PC-3 (cell line): ENCODE results near the gene TMEM164. TPM values are rescaled to one million over a fixed set of nuclear protein-coding genes. Genes with fewer than 3 reads are reported as not detected.
A peak's percentile ranks its signal among the peaks of the same experiment; 100 is the strongest.

Source experiments
- ATAC-seq: fragments of 200-7000 bp; cut with Tn5 transposase; 2 replicates; pipeline ENCODE4 v1.9.1; 2020; ENCODE audit warnings: mild to moderate bottlenecking, moderate library complexity
- BruUV-seq: library from RNA; stranded (reverse); fragments of 400-500 nt; replicated peaks from 2 replicates; lab custom pipeline; 2021; lab: Mats Ljungman, UMichigan
- CTCF ChIA-PET: fragments of 300-600 bp; sonication (Branson Sonifier 250); formaldehyde crosslinking; loops from one replicate; lab custom pipeline; 2022; ENCODE audit warnings: antibody characterized with exemption; lab: Charles Lee
- POLR2A ChIA-PET: fragments of 300-600 bp; sonication (Branson Sonifier 250); formaldehyde crosslinking; loops from one replicate; lab custom pipeline; 2022; ENCODE audit warnings: antibody characterized with exemption; ENCODE audit not compliant: unreplicated experiment; lab: Charles Lee
- DNase-seq: peaks from one replicate; pipeline ENCODE4 v3.0.0-alpha.2; 2015
- H2AFZ ChIP-seq: fragments of 300-600 bp; sonication (generic); 2 replicates; pipeline ENCODE4 v1.6.0; 2016; ENCODE audit warnings: antibody characterized with exemption, low read length
- H3F3A ChIP-seq: fragments of 300-600 bp; sonication (generic); one replicate; pipeline ENCODE4 v1.6.0; 2017; ENCODE audit warnings: antibody characterized with exemption, low read length, control low read depth, mild to moderate bottlenecking; ENCODE audit not compliant: unreplicated experiment
- H3K27ac ChIP-seq: fragments of 300-600 bp; sonication (generic); 2 replicates; pipeline ENCODE4 v1.5.1; 2016; ENCODE audit warnings: mild to moderate bottlenecking, low read length
- H3K27me3 ChIP-seq: fragments of 300-600 bp; sonication (generic); 2 replicates; pipeline ENCODE4 v1.6.1; 2016; ENCODE audit warnings: low read length, mixed read lengths
- H3K36me3 ChIP-seq: fragments of 300-600 bp; sonication (generic); 2 replicates; pipeline ENCODE4 v1.6.1; 2016; ENCODE audit warnings: low read depth, mixed run types, low read length, mixed read lengths
- H3K4me1 ChIP-seq: fragments of 300-600 bp; sonication (generic); 2 replicates; pipeline ENCODE4 v1.5.1; 2016; ENCODE audit warnings: low read length; ENCODE audit not compliant: insufficient read depth
- H3K4me2 ChIP-seq: fragments of 300-600 bp; sonication (generic); 2 replicates; pipeline ENCODE4 v1.6.0; 2016; ENCODE audit warnings: low read length
- H3K4me3 ChIP-seq: fragments of 300-600 bp; sonication (generic); 2 replicates; pipeline ENCODE4 v1.5.1; 2016; ENCODE audit warnings: mild to moderate bottlenecking, low read length, mixed read lengths
- H3K79me2 ChIP-seq: fragments of 300-600 bp; sonication (generic); 2 replicates; pipeline ENCODE4 v1.6.1; 2017; ENCODE audit warnings: low read length, mixed read lengths
- H3K9ac ChIP-seq: fragments of 300-600 bp; sonication (generic); 2 replicates; pipeline ENCODE4 v1.6.0; 2016; ENCODE audit warnings: mild to moderate bottlenecking, low read length
- H3K9me2 ChIP-seq: fragments of 300-600 bp; sonication (generic); replicated peaks from 2 replicates; pipeline ENCODE4 v1.6.1; 2016; ENCODE audit warnings: mixed run types, low read length, mixed read lengths
- H3K9me3 ChIP-seq: fragments of 300-600 bp; sonication (generic); 2 replicates; pipeline ENCODE4 v1.6.1; 2016; ENCODE audit warnings: low read length, mixed read lengths
- H4K20me1 ChIP-seq: fragments of 300-600 bp; sonication (generic); 2 replicates; pipeline ENCODE4 v1.6.1; 2016; ENCODE audit warnings: low read length, mixed read lengths
- CTCF ChIP-seq: fragments of 300-600 bp; sonication (generic); conservative IDR thresholded peaks from 2 replicates; pipeline ENCODE4 v1.5.1; 2017; ENCODE audit warnings: antibody characterized with exemption, low read depth, mild to moderate bottlenecking, low read length
- EZH2 ChIP-seq: fragments of 300-600 bp; sonication (generic); IDR thresholded peaks from one replicate; pipeline ENCODE4 v1.6.1; 2017; ENCODE audit warnings: antibody characterized with exemption, mild to moderate bottlenecking, low read length; ENCODE audit not compliant: unreplicated experiment
- EZH2phosphoT487 ChIP-seq: fragments of 300-600 bp; sonication (generic); IDR thresholded peaks from 2 replicates; pipeline ENCODE4 v1.6.1; 2018; ENCODE audit warnings: mild to moderate bottlenecking, antibody characterized with exemption, low read length, borderline replicate concordance
- intact Hi-C: fragments of 100-400 bp; cut with micrococcal nuclease; formaldehyde crosslinking; loops from 2 replicates; pipeline ENCODE4 v1.9.0; 2023
- total RNA-seq: library from RNA; depleted of rRNA; stranded (reverse); fragments of >200 nt; gene quantifications from 2 replicates; pipeline ENCODE4 v1.2.3, GENCODE V29; 2014

Gene TMEM164
- total RNA-seq, 1 experiment from 2014 or later: 26.6 TPM

GRCh38 chrX:110008011-110008635, 5.2 kb downstream of the TMEM164 start:
- ATAC-seq (no peak), DNase-seq (no peak)
- TF ChIP-seq EZH2: no peak
- TF ChIP-seq EZH2phosphoT487: no peak
- no peak for TF ChIP-seq CTCF
- Histone ChIP-seq H3K36me3 (no peaks in the 10 kb centered on the region), H3K79me2 (peaks cover 48% of the 10 kb centered on the region), H3K4me2 (no peak overlapping the region), H3K4me3 (no peak overlapping the region), H3K27me3 (no peaks in the 10 kb centered on the region), H3K9me2 (no peaks in the 10 kb centered on the region), H3K9me3 (no peaks in the 10 kb centered on the region), H3K4me1 (peaks cover 36% of the 10 kb centered on the region), H4K20me1 (no peaks in the 10 kb centered on the region), H2AFZ (no peak overlapping the region), H3K27ac (no peak overlapping the region), H3K9ac (no peak overlapping the region), H3F3A (no peaks in the 10 kb centered on the region)
- intact Hi-C loops: loop anchor here (10.0 kb wide), 1 partner anchor 407 kb away; no protein-coding TSS in a partner anchor
- ChIA-PET CTCF (no interaction called here), POLR2A (interaction anchor here (0.5 kb wide), 1 partner anchor 19 kb away, joined by 3 read pairs; no protein-coding TSS in a partner anchor)
- no TSS peak for BruUV-seq

- peak; percentile 30 for DNase-seq
Observed at GRCh38 chrX:110012818-110013485, 10.0 kb downstream of the TMEM164 start.

More at GRCh38 chrX:110012818-110013485, 10.0 kb downstream of the TMEM164 start:
- Histone ChIP-seq H3K27me3 (no peaks in the 10 kb centered on the region), H3K79me2 (peaks cover 14% of the 10 kb centered on the region; the same call in 1 of the 2 replicates), H3K4me2 (no peak overlapping the region), H3K36me3 (no peaks in the 10 kb centered on the region), H2AFZ (no peak overlapping the region), H3K9me2 (no peaks in the 10 kb centered on the region), H3F3A (no peaks in the 10 kb centered on the region), H3K9ac (no peak overlapping the region), H3K4me1 (peaks cover 12% of the 10 kb centered on the region), H3K27ac (no peak overlapping the region), H3K4me3 (no peak overlapping the region), H4K20me1 (no peaks in the 10 kb centered on the region), H3K9me3 (no peaks in the 10 kb centered on the region)
- intact Hi-C loops: no loop called here
- no TSS peak for BruUV-seq
- TF ChIP-seq EZH2 (no peak), EZH2phosphoT487 (no peak), CTCF (no peak)
- POLR2A ChIA-PET: no interaction called here
- no peak for ATAC-seq
- CTCF ChIA-PET: no interaction called here
